HG03095 (cell line): Measurements from ENCODE around the gene FADS6.

ENCODE experiments used
- ATAC-seq: cut with Tn5 transposase; IDR thresholded peaks from one replicate; pipeline ENCODE4 v1.9.1; 2021; ENCODE audit warnings: moderate library complexity; ENCODE audit not compliant: unreplicated experiment

The FADS6 gene

GRCh38 chr17:74892974-74893911, at the start of gene FADS6:
FADS6 (minus strand) TSS chr17:74893633; CDS start chr17:74893595, 38 bp downstream.
- ATAC-seq = no peak

GRCh38 chr17:74941128-74941725, 47.8 kb upstream of the FADS6 start:
- ATAC-seq = no peak

- no peak for ATAC-seq
These were observed 46.1 kb upstream of the FADS6 start for GRCh38 chr17:74939534-74939933.

- ATAC-seq = no peak
These were observed 44.9 kb upstream of the FADS6 start for GRCh38 chr17:74938194-74938950.

GRCh38 chr17:74937064-74938051, 43.9 kb upstream of the FADS6 start:
- ATAC-seq = no peak

- no peak for ATAC-seq
These were observed 43.0 kb upstream of the FADS6 start for GRCh38 chr17:74936470-74936799.

GRCh38 chr17:74935585-74936469, 42.4 kb upstream of the FADS6 start, which contains the start of gene OTOP3:
OTOP3 (plus strand) TSS chr17:74935898; CDS start chr17:74935922, 24 bp downstream.
- no peak for ATAC-seq

- no peak for ATAC-seq
These were observed 41.6 kb upstream of the FADS6 start for GRCh38 chr17:74935048-74935447.

- ATAC-seq = no peak
These were observed 37.2 kb upstream of the FADS6 start for GRCh38 chr17:74930535-74931036.

- no peak for ATAC-seq
These were observed 35.4 kb upstream of the FADS6 start for GRCh38 chr17:74928786-74929185.

- no peak for ATAC-seq
These were observed 31.8 kb upstream of the FADS6 start for GRCh38 chr17:74925242-74925641.

- ATAC-seq = no peak
These were observed 31.0 kb upstream of the FADS6 start, which contains the start of gene OTOP2 for GRCh38 chr17:74924250-74924948. OTOP2 (plus strand) TSS chr17:74924273; CDS start chr17:74924633, 360 bp downstream.

GRCh38 chr17:74923538-74924249, 30.3 kb upstream of the FADS6 start:
- no peak for ATAC-seq

GRCh38 chr17:74922694-74923537, 29.5 kb upstream of the FADS6 start, which contains the start of gene USH1G:
USH1G (minus strand) TSS chr17:74923255; CDS start chr17:74923073, 182 bp downstream.
- no peak for ATAC-seq

- no peak for ATAC-seq
These were observed 28.7 kb upstream of the FADS6 start for GRCh38 chr17:74922172-74922571.

GRCh38 chr17:74921769-74922168, 28.3 kb upstream of the FADS6 start:
- ATAC-seq = no peak
